Right lobe of liver (tissue), 6 donors: ENCODE data around the gene SPOCD1. TPM values are rescaled to one million over a fixed set of nuclear protein-coding genes. Genes with fewer than 3 reads are reported as not detected.

Experiments
- ATAC-seq, 4 donors: fragments of 200-7000 bp; cut with Tn5 transposase; one replicate each; pipeline ENCODE4 v1.9.1; 2020; ENCODE audit warnings: mild to moderate bottlenecking in 4 of 4, moderate library complexity in 4 of 4
- DNase-seq, 3 donors: peaks; one replicate each; pipeline ENCODE4 v3.0.0-alpha.2; 2020
- H3K27ac ChIP-seq, 3 donors: fragments of 200-600 bp; one replicate each; pipeline ENCODE4 v1.8.0; 2022
- H3K27me3 ChIP-seq, 2 donors: fragments of 200-600 bp; one replicate each; pipeline ENCODE4 v1.8.0; 2022
- H3K36me3 ChIP-seq, 4 donors: fragments of 200-600 bp; sonication (generic) in 1 of 4; one replicate each; pipeline versions ENCODE4 v1.5.1 to v1.8.0; 2017 to 2022; ENCODE audit warnings: control low read depth in 1 of 4
- H3K4me1 ChIP-seq, 4 donors: fragments of 200-600 bp; sonication (generic) in 1 of 4; one replicate each; pipeline versions ENCODE4 v1.5.1 to v1.8.0; 2017 to 2022; ENCODE audit warnings: control low read depth in 1 of 4
- H3K4me3 ChIP-seq, 3 donors: fragments of 200-600 bp; one replicate each; pipeline ENCODE4 v1.8.0; 2022
- H3K9me3 ChIP-seq, 4 donors: fragments of 200-600 bp; sonication (generic) in 1 of 4; one replicate each; pipeline versions ENCODE4 v1.5.1 to v1.8.0; 2017 to 2022; ENCODE audit warnings: control low read depth in 1 of 4
- POLR2A ChIP-seq: fragments of 450-650 bp; IDR thresholded peaks from one replicate; pipeline ENCODE4 v1.6.1; 2017; ENCODE audit warnings: antibody characterized with exemption, mild to moderate bottlenecking
- WGBS: methylation state at CpG from one replicate; pipeline ENCODE4 v1.1.6; 2018; ENCODE audit warnings: low coverage, low lambda C conversion rate; ENCODE audit not compliant: insufficient coverage; ENCODE audit errors: missing lambda C conversion rate; 5-methylcytosine and 5-hydroxymethylcytosine counted together
- intact Hi-C, 2 donors: fragments of 100-400 bp; cut with DNase I; formaldehyde crosslinking; loops; one replicate each; pipeline versions ENCODE4 v1.11.2 to v1.14.1; 2022
- total RNA-seq, 6 experiments: library from RNA; depleted of rRNA in 2 of 6; stranded (reverse); fragments of >200 nt in 2 of 6; fragmentation: NEBNext Ultra II Directional in 3 of 6; extraction: Animal tissue kit (Norgen Biotek cat#: 25700) in 3 of 6; gene quantifications; one replicate each; pipeline versions ENCODE4 v1.1.0 to v1.2.4, GENCODE V29; 2016 to 2023
- TF ChIP-seq, protein P1 (sequence below), 4 donors: fragments of 200-600 bp in 3 of 4; fragments of 450-650 bp in 1 of 4; IDR thresholded peaks; one replicate each; pipeline versions ENCODE4 v1.5.1 to v1.8.0; 2016 to 2022; ENCODE audit warnings: antibody characterized with exemption in 4 of 4, mild to moderate bottlenecking in 2 of 4
- donor health status: DM: no; HTN: yes; CAD: no.
- donor health status: DM: no; HTN: no; CAD: no.
- donor health status: DM: no; HTN: no; CAD: no.
- donor health status: DM: no; HTN: yes; CAD: no.
- donor health status: DM: no; HTN: yes; CAD: no.

Gene SPOCD1
- total RNA-seq, 6 experiments from 2014 or later: 0.15 to 0.74 (median 0.36) TPM; not detected in 2

DNA sequence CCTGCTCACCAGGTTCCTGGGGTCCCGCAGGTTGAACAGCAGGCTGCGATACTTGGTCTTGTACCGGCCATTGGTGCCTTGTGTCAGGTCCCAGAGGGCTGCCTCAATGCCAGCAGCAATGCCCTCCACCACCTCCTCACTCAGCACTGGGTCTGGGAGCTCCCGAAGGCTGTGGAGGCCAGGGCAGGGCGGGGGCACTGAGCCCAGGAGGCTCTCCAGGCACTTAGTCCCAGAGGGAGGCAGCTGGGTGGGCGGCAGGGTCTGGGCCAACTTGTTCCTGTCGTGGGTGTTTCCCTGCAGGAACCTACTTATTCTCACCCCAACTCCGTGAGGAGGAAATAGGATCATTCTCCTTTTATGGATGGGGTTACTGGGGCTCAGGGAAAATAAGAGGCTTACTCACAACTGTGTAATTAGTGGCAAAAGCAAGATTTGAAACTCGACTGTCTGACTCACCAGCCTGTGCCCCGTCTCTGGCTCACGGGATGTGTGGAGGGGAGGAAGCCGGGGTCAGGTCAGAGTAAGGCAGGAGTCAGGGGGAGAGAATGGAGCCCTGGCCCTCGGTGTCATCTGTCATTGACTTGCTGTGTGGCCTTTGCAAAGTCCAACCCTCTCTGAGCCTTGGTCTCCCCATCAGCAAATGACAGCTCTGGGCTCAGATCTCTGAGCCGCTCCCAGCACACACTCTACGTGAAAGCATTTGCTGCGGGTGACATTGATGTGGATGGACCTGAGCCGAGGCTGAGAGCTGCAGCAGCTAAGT lies 17.2 kb downstream of the SPOCD1 start:
- Histone ChIP-seq H3K27ac (no peak overlapping the region), H3K4me1 (no peaks in the 10 kb centered on the region), H3K36me3 (no peaks in the 10 kb centered on the region), H3K27me3 (no peaks in the 10 kb centered on the region), H3K4me3 (no peak overlapping the region), H3K9me3 (no peaks in the 10 kb centered on the region)
- 22% methylated on average over 4 of the region's 17 CpGs for WGBS
- intact Hi-C loops: no loop called here
- TF ChIP-seq, protein P1, sequence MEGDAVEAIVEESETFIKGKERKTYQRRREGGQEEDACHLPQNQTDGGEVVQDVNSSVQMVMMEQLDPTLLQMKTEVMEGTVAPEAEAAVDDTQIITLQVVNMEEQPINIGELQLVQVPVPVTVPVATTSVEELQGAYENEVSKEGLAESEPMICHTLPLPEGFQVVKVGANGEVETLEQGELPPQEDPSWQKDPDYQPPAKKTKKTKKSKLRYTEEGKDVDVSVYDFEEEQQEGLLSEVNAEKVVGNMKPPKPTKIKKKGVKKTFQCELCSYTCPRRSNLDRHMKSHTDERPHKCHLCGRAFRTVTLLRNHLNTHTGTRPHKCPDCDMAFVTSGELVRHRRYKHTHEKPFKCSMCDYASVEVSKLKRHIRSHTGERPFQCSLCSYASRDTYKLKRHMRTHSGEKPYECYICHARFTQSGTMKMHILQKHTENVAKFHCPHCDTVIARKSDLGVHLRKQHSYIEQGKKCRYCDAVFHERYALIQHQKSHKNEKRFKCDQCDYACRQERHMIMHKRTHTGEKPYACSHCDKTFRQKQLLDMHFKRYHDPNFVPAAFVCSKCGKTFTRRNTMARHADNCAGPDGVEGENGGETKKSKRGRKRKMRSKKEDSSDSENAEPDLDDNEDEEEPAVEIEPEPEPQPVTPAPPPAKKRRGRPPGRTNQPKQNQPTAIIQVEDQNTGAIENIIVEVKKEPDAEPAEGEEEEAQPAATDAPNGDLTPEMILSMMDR (IDR thresholded peaks at IDR 0.05): no peak
- TF ChIP-seq POLR2A: no peak
- DNase-seq: peak in 1 of 3 donors; percentile 39
- peak in 1 of 4 donors; percentile 45 for ATAC-seq

GRCh38 chr1:31798086-31798432 lies 17.8 kb downstream of the SPOCD1 start:
- Histone ChIP-seq H3K9me3 (no peaks in the 10 kb centered on the region), H3K36me3 (no peaks in the 10 kb centered on the region), H3K27ac (no peak overlapping the region), H3K4me3 (no peak overlapping the region), H3K4me1 (no peaks in the 10 kb centered on the region), H3K27me3 (no peaks in the 10 kb centered on the region)
- no peak for ATAC-seq
- WGBS: 48% methylated on average over 5 of the region's 8 CpGs
- intact Hi-C loops: no loop called here
- peak in 1 of 3 donors; percentile 37 for DNase-seq
- TF ChIP-seq POLR2A: no peak
- TF ChIP-seq, protein P1 (IDR thresholded peaks at IDR 0.05): no peak

GRCh38 chr1:31797216-31797615 lies 18.6 kb downstream of the SPOCD1 start:
- TF ChIP-seq, protein P1 (IDR thresholded peaks at IDR 0.05): no peak
- no peak for TF ChIP-seq POLR2A
- Histone ChIP-seq H3K9me3 (no peaks in the 10 kb centered on the region), H3K27me3 (no peaks in the 10 kb centered on the region), H3K4me1 (no peaks in the 10 kb centered on the region), H3K27ac (no peak overlapping the region), H3K4me3 (no peak overlapping the region), H3K36me3 (no peaks in the 10 kb centered on the region)
- DNase-seq (no peak), ATAC-seq (no peak)
- intact Hi-C loops: no loop called here
- WGBS: 75% methylated on average over 3 of the region's 5 CpGs

DNA sequence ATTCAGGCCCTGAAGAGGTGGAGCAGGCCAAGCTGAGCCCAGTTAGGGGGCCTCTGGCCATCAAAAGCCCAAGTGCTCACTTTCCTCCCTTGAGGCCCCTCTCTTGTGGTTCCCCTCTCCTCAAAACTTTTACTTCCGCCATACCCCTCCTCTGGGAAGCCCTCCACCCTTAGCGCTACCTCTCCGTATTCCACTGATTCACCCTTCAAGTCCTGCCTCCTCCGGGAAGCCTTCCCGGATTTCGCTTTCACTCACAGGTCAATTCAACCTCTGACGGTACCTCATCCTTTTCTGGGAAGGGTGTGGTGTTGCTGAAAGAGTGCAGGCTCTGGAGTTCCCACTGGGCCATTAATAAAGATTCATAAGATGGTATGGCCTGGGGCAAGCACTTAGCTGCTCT lies 19.1 kb downstream of the SPOCD1 start:
- H3K36me3 ChIP-seq: no peaks in the 10 kb centered on the region
- no peak overlapping the region for H3K4me3 ChIP-seq
- intact Hi-C loops: no loop called here
- TF ChIP-seq, protein P1 (IDR thresholded peaks at IDR 0.05): no peak
- no peak for DNase-seq
- H3K27ac ChIP-seq: no peak overlapping the region
- no peaks in the 10 kb centered on the region for H3K9me3 ChIP-seq
- no peaks in the 10 kb centered on the region for H3K27me3 ChIP-seq
- ATAC-seq: no peak
- WGBS: 78% methylated on average over 7 of the region's 7 CpGs
- H3K4me1 ChIP-seq: no peaks in the 10 kb centered on the region
